ENCODE measurements around the gene TSR1.

The TSR1 gene

GRCh38 chr17:2363318-2363717 is 27.1 kb upstream of the TSR1 start:
- no peak for TF ChIP-seq CTCF (IDR thresholded peaks at IDR 0.05; ENCODE audit: low read length, missing control alignments)

GRCh38 chr17:2362881-2363280 is 26.6 kb upstream of the TSR1 start:
- no peak overlapping the region for H3K4me3 ChIP-seq (replicated peaks; ENCODE audit: low read depth, low read length)

More at GRCh38 chr17:2363318-2363717, 27.1 kb upstream of the TSR1 start:
- no peak overlapping the region for H3K4me3 ChIP-seq (replicated peaks; ENCODE audit: low read depth, low read length)
- DNase-seq (ENCODE audit: low read depth): no peak

GRCh38 chr17:2362416-2362815 is 26.2 kb upstream of the TSR1 start:
- DNase-seq (ENCODE audit: low read depth): no peak
- no peak for TF ChIP-seq CTCF (IDR thresholded peaks at IDR 0.05; ENCODE audit: low read length, missing control alignments)
- no peak overlapping the region for H3K4me3 ChIP-seq (replicated peaks; ENCODE audit: low read depth, low read length)

More at GRCh38 chr17:2362881-2363280, 26.6 kb upstream of the TSR1 start:
- TF ChIP-seq CTCF (IDR thresholded peaks at IDR 0.05; ENCODE audit: low read length, missing control alignments): no peak
- no peak for DNase-seq (ENCODE audit: low read depth)

GRCh38 chr17:2362016-2362415 is 25.8 kb upstream of the TSR1 start:
- H3K4me3 ChIP-seq (replicated peaks; ENCODE audit: low read depth, low read length): no peak overlapping the region
- TF ChIP-seq CTCF (IDR thresholded peaks at IDR 0.05; ENCODE audit: low read length, missing control alignments): no peak
- no peak for DNase-seq (ENCODE audit: low read depth)

GRCh38 chr17:2361010-2361760 is 24.9 kb upstream of the TSR1 start:
- no peak overlapping the region for H3K4me3 ChIP-seq (replicated peaks; ENCODE audit: low read depth, low read length)
- TF ChIP-seq CTCF (IDR thresholded peaks at IDR 0.05; ENCODE audit: low read length, missing control alignments): no peak
- no peak for DNase-seq (ENCODE audit: low read depth)

GRCh38 chr17:2357931-2358434 is 21.7 kb upstream of the TSR1 start:
- no peak for DNase-seq (ENCODE audit: low read depth)
- no peak overlapping the region for H3K4me3 ChIP-seq (replicated peaks; ENCODE audit: low read depth, low read length)
- TF ChIP-seq CTCF (IDR thresholded peaks at IDR 0.05; ENCODE audit: low read length, missing control alignments): no peak

- TF ChIP-seq CTCF (IDR thresholded peaks at IDR 0.05; ENCODE audit: low read length, missing control alignments): no peak
Measured at GRCh38 chr17:2357237-2357636, 21.0 kb upstream of the TSR1 start.

More at GRCh38 chr17:2357237-2357636, 21.0 kb upstream of the TSR1 start:
- DNase-seq (ENCODE audit: low read depth): no peak
- H3K4me3 ChIP-seq (replicated peaks; ENCODE audit: low read depth, low read length): no peak overlapping the region
